GM12865 (cell line): ENCODE data around the gene OR52E5.

Experiments
- DNase-seq: peaks from one replicate; pipeline ENCODE4 v3.0.0; 2010; ENCODE audit warnings: low read depth
- H3K4me3 ChIP-seq: 2 replicates; pipeline ENCODE4 v1.5.1; 2011; ENCODE audit warnings: mild to moderate bottlenecking, low read depth, low read length, control low read depth
- CTCF ChIP-seq: IDR thresholded peaks from 2 replicates; pipeline ENCODE4 v1.5.1; 2011; ENCODE audit warnings: low read length, control low read depth, low read depth, inconsistent platforms; ENCODE audit not compliant: insufficient read depth; ENCODE audit errors: missing control alignments

The OR52E5 gene

DNA sequence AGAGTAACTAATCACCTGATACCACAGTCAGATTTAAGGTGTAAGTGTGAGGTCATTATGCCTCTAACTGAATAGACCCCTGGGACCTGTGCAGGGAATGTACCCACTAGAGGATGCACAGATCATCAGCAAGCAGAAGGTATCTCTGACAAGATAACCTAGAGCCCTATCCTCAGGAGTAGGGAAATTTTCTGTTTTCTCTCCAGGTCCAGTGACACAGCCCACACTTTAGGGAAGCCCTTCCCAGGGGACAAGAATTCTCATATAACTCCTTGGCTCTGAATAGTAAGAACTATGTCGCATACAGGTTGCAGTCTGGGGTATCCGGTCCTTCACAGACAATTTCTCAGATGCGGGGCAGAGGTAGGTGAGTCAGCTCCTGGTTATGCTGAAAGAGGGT lies at the start of gene OR52E5:
TSS of gene OR52E5 (plus strand) at position 301 of the 400 bp plus-strand sequence. CDS start 7,569 bp downstream, outside the sequence.
- TF ChIP-seq CTCF = no peak
- H3K4me3 ChIP-seq = no peak within 1 kb of the TSS
- no peak for DNase-seq

GRCh38 chr11:5846701-5847100 lies 46.3 kb upstream of the OR52E5 start:
- no peak for TF ChIP-seq CTCF

GRCh38 chr11:5847711-5848110 lies 45.3 kb upstream of the OR52E5 start:
- H3K4me3 ChIP-seq = no peak overlapping the region
- TF ChIP-seq CTCF = no peak
- DNase-seq = no peak

More at GRCh38 chr11:5846701-5847100, 46.3 kb upstream of the OR52E5 start:
- DNase-seq = no peak
- H3K4me3 ChIP-seq = no peak overlapping the region

DNA sequence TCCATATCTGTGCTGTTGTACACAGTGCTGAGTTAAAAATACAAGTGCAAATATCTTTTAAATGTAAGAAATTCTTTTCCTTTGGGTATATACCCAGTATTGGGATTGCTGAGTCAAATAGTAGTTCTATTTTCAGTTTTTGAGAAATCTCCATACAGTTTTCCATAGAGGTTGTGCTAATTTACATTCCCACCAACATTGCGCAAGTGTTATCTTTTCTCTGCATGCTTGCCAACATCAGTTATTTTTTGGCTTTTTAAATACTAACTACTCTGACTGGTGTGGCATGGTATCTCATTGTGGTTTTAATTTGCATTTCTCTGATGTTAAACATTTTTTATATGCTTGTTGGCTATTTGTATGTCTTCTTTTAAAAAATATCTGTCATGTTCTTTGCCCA lies 42.0 kb upstream of the OR52E5 start:
- TF ChIP-seq CTCF = no peak
- H3K4me3 ChIP-seq = no peak overlapping the region
- no peak for DNase-seq

DNA sequence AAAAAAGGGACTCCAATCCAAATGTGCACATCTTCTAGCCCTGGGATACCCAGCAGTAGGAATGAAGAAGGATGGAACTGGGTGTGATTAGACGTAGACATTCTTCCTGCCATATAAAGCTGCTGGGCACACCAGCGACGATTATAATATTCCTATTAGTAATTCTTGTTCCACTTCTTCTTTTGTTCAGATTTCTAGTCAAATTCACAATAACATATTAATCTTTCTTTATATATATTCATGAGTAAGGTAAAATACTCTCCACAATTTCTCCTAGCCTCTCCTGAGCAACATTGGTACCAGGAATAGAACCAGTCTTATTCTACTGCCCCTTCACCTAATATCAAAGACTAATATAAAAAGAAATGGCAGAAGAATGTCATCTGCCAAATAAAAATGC lies 35.4 kb upstream of the OR52E5 start, which contains the start of gene OR52E8:
TSS of gene OR52E8 (minus strand) at position 101 of the 400 bp plus-strand sequence. CDS start at position 101, 0 bp downstream.
- no peak for TF ChIP-seq CTCF
- DNase-seq = no peak
- no peak within 1 kb of the TSS for H3K4me3 ChIP-seq

- H3K4me3 ChIP-seq = no peak overlapping the region
- no peak for DNase-seq
- no peak for TF ChIP-seq CTCF
Measured at GRCh38 chr11:5865826-5866225, 27.2 kb upstream of the OR52E5 start.

DNA sequence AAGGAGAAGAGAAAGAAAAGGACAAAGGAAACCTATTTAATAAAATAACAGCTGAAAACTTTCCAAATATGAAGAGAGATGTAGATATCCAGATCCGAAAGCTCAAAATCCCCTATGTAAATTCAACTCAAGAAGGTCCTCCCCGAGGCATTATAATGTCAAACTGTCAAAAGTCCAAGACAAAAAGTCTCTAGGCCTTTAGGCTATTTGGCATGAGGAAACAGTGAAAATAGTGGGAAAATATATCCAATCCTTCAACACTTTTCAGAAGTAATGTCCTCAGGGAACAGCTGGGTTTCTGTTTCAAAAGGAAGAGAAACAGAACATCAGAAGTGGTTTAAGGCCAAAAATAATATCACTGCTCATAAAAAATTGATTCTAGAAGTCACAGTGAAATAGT lies 14.4 kb upstream of the OR52E5 start:
- H3K4me3 ChIP-seq = no peak overlapping the region
- DNase-seq = no peak
- TF ChIP-seq CTCF = no peak
